ENCODE measurements around the gene ARID1B.

ARID1B gene

DNA sequence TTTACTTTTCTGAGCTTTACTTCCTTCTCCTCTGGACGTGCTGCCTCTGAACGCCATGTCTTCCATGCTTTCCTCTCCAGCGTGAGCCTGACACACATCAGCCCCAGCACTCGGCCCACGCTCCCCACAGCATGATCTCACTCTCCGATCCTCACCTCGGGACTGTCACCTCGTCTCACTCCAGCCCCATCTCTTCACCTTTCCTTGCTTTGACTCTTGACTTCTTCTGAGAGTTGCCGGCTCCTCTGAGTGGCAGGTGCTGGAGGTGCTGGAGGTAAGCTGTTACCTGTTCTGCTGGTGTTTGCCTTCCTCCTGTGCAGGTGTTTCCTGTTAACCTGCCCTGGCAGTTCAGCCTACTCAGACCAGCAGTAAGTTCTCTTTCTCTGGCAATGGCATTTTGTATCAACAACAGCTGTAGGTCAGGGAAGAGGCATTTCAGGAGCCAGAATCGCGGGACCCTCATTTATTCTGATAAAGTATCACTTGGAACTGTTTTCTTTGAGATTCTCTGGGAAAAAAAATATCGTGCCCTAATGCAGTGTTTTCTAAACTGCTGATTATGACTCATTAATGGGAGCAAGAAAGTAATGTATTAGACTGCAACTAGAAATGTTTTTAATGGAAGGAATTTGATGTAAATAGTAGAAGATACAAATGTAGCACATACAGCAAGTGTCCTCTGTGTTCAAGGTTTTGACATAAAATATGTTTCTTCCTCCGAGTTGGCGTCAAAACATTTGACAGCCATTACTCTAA is 106.5 kb downstream of the ARID1B start:
- no peak for DNase-seq
- no peaks in the 10 kb centered on the region for H3K79me1 ChIP-seq (ENCODE audit: low read length)
- H2BK5ac ChIP-seq (ENCODE audit: low read depth, low read length, poor library complexity), result no peak overlapping the region
- no peaks in the 10 kb centered on the region for H3K36me3 ChIP-seq (ENCODE audit: control insufficient read depth in 1 of 2, insufficient read depth in 2 of 2, low read length in 2 of 2)
- H2AK5ac ChIP-seq (ENCODE audit: low read length), result no peak overlapping the region
- H4K12ac ChIP-seq (ENCODE audit: low read depth, low read length), result no peak overlapping the region
- H2BK12ac ChIP-seq (ENCODE audit: low read length), result no peak overlapping the region
- no CpG with 5 or more reads among the region's 14 CpGs for WGBS (ENCODE audit: extremely low coverage, insufficient coverage, insufficient read length)
- H3K27ac ChIP-seq (ENCODE audit: low read depth, low read length), result no peak overlapping the region
- H2AFZ ChIP-seq (ENCODE audit: insufficient read depth, low read length, poor library complexity), result no peak overlapping the region
- H3K27me3 ChIP-seq (ENCODE audit: insufficient read depth, low read length), result no peaks in the 10 kb centered on the region
- H2BK120ac ChIP-seq (ENCODE audit: insufficient read depth, low read length, poor library complexity), result no peak overlapping the region
- no peak overlapping the region for H3K23ac ChIP-seq (ENCODE audit: low read length)
- no peak overlapping the region for H3K14ac ChIP-seq (ENCODE audit: low read length)
- H3K4me1 ChIP-seq (ENCODE audit: control insufficient read depth in 1 of 2, insufficient read depth in 2 of 2, low read length in 2 of 2), result peaks cover 0 to 7% of the 10 kb centered on the region in 2 experiments
- no peak overlapping the region for H3K4me2 ChIP-seq (ENCODE audit: low read length)
- no peak overlapping the region for H4K8ac ChIP-seq (ENCODE audit: low read depth, low read length)
- H3K9ac ChIP-seq (ENCODE audit: low read length), result no peak overlapping the region
- H3K79me2 ChIP-seq (ENCODE audit: control insufficient read depth, insufficient read depth, low read length, poor library complexity), result peaks cover 10% of the 10 kb centered on the region
- no peak overlapping the region for H4K91ac ChIP-seq (ENCODE audit: low read depth, low read length)
- peak overlapping the region; percentile 59 for H3K18ac ChIP-seq (ENCODE audit: low read length)
- H3K4me3 ChIP-seq (ENCODE audit: low read depth, low read length), result no peak overlapping the region
- no peak overlapping the region for H3K4ac ChIP-seq (ENCODE audit: low read depth, low read length)
- H3K9me3 ChIP-seq (ENCODE audit: insufficient read depth, low read depth, low read length), result peaks cover 2% of the 10 kb centered on the region

DNA sequence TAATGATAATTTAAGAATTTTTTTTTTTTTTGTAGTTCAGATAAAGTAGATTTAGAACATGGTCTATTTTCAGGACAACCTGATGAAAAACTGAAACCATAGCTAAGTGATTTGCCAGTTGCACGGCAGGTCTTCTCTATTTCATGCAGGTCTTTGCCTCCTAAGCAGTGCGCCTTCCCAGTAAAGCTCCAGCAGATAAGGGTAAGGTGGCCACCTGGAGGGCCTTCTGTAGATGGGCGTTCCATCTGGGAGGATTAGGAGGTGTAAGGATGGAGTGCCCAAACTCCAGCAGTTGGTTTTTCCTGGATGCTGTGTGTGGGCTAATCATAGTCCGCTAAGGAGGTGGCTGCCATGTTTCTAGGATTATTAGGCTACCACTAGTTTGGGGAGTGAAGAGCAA is 107.1 kb downstream of the ARID1B start:
- no CpG with 5 or more reads among the region's 4 CpGs for WGBS (ENCODE audit: extremely low coverage, insufficient coverage, insufficient read length)
- Histone ChIP-seq H3K9me3 (ENCODE audit: insufficient read depth, low read depth, low read length) (peaks cover 2% of the 10 kb centered on the region), H2BK5ac (ENCODE audit: low read depth, low read length, poor library complexity) (no peak overlapping the region)

DNA sequence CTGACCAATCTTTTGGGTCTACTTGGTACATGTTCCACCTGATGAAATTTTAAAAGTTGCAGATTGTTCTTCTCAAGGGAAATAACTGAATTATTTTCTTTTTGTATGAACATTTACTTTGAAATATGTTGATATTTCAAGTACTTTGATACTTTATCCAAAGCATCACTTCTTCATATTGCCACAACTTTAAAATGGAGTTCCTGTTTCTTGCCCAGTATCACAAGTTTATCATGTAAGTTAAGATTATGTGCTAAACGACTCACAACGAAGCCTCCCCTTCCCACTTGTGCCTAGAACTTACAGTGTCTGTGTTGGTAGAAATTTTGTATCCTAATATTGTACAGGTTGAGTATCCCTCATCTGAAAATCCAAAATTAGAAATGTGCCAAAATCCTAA is 108.4 kb downstream of the ARID1B start:
- no peak overlapping the region for H2AFZ ChIP-seq (ENCODE audit: insufficient read depth, low read length, poor library complexity)
- H2BK12ac ChIP-seq (ENCODE audit: low read length), result no peak overlapping the region
- DNase-seq, result no peak
- no peak overlapping the region for H2AK5ac ChIP-seq (ENCODE audit: low read length)
- H3K4me1 ChIP-seq (ENCODE audit: control insufficient read depth in 1 of 2, insufficient read depth in 2 of 2, low read length in 2 of 2), result peaks cover 0 to 2% of the 10 kb centered on the region in 2 experiments
- H3K79me1 ChIP-seq (ENCODE audit: low read length), result no peaks in the 10 kb centered on the region
- no peak overlapping the region for H3K9ac ChIP-seq (ENCODE audit: low read length)
- no peak overlapping the region for H2BK120ac ChIP-seq (ENCODE audit: insufficient read depth, low read length, poor library complexity)
- no CpG with 5 or more reads among the region's 2 CpGs for WGBS (ENCODE audit: extremely low coverage, insufficient coverage, insufficient read length)
- no peak overlapping the region for H4K12ac ChIP-seq (ENCODE audit: low read depth, low read length)
- H3K9me3 ChIP-seq (ENCODE audit: insufficient read depth, low read depth, low read length), result peaks cover 2% of the 10 kb centered on the region
- H3K36me3 ChIP-seq (ENCODE audit: control insufficient read depth in 1 of 2, insufficient read depth in 2 of 2, low read length in 2 of 2), result no peaks in the 10 kb centered on the region
- H3K4me3 ChIP-seq (ENCODE audit: low read depth, low read length), result no peak overlapping the region
- no peak overlapping the region for H3K4me2 ChIP-seq (ENCODE audit: low read length)
- H3K14ac ChIP-seq (ENCODE audit: low read length), result no peak overlapping the region
- H3K27ac ChIP-seq (ENCODE audit: low read depth, low read length), result no peak overlapping the region
- no peak overlapping the region for H2BK5ac ChIP-seq (ENCODE audit: low read depth, low read length, poor library complexity)
- H3K23ac ChIP-seq (ENCODE audit: low read length), result no peak overlapping the region
- H3K27me3 ChIP-seq (ENCODE audit: insufficient read depth, low read length), result no peaks in the 10 kb centered on the region
- H4K91ac ChIP-seq (ENCODE audit: low read depth, low read length), result no peak overlapping the region
- H3K79me2 ChIP-seq (ENCODE audit: control insufficient read depth, insufficient read depth, low read length, poor library complexity), result peaks cover 5% of the 10 kb centered on the region
- H4K8ac ChIP-seq (ENCODE audit: low read depth, low read length), result no peak overlapping the region
- H3K4ac ChIP-seq (ENCODE audit: low read depth, low read length), result no peak overlapping the region
- no peak overlapping the region for H3K18ac ChIP-seq (ENCODE audit: low read length)

More for the DNA sequence above, 107.1 kb downstream of the ARID1B start:
- Histone ChIP-seq H3K4ac (ENCODE audit: low read depth, low read length) (peak overlapping the region; percentile 39), H2BK12ac (ENCODE audit: low read length) (no peak overlapping the region), H2BK120ac (ENCODE audit: insufficient read depth, low read length, poor library complexity) (no peak overlapping the region), H3K27me3 (ENCODE audit: insufficient read depth, low read length) (no peaks in the 10 kb centered on the region), H2AFZ (ENCODE audit: insufficient read depth, low read length, poor library complexity) (no peak overlapping the region), H3K23ac (ENCODE audit: low read length) (no peak overlapping the region), H3K27ac (ENCODE audit: low read depth, low read length) (no peak overlapping the region), H4K12ac (ENCODE audit: low read depth, low read length) (no peak overlapping the region), H4K91ac (ENCODE audit: low read depth, low read length) (no peak overlapping the region), H4K8ac (ENCODE audit: low read depth, low read length) (no peak overlapping the region), H3K4me2 (ENCODE audit: low read length) (no peak overlapping the region), H3K36me3 (ENCODE audit: control insufficient read depth in 1 of 2, insufficient read depth in 2 of 2, low read length in 2 of 2) (no peaks in the 10 kb centered on the region), H3K4me1 (ENCODE audit: control insufficient read depth in 1 of 2, insufficient read depth in 2 of 2, low read length in 2 of 2) (peaks cover 0 to 4% of the 10 kb centered on the region in 2 experiments), H3K18ac (ENCODE audit: low read length) (no peak overlapping the region), H3K79me2 (ENCODE audit: control insufficient read depth, insufficient read depth, low read length, poor library complexity) (peaks cover 7% of the 10 kb centered on the region), H3K9ac (ENCODE audit: low read length) (no peak overlapping the region), H3K14ac (ENCODE audit: low read length) (no peak overlapping the region), H3K79me1 (ENCODE audit: low read length) (no peaks in the 10 kb centered on the region), H3K4me3 (ENCODE audit: low read depth, low read length) (no peak overlapping the region), H2AK5ac (ENCODE audit: low read length) (no peak overlapping the region)
- no peak for DNase-seq

- Histone ChIP-seq H3K4me3 (ENCODE audit: low read depth, low read length) (no peak overlapping the region), H2AFZ (ENCODE audit: insufficient read depth, low read length, poor library complexity) (no peak overlapping the region), H3K27ac (ENCODE audit: low read depth, low read length) (no peak overlapping the region), H4K91ac (ENCODE audit: low read depth, low read length) (no peak overlapping the region), H2AK5ac (ENCODE audit: low read length) (no peak overlapping the region), H3K4me1 (ENCODE audit: control insufficient read depth in 1 of 2, insufficient read depth in 2 of 2, low read length in 2 of 2) (peaks cover 0 to 2% of the 10 kb centered on the region in 2 experiments), H3K79me1 (ENCODE audit: low read length) (no peaks in the 10 kb centered on the region), H3K4me2 (ENCODE audit: low read length) (no peak overlapping the region), H3K36me3 (ENCODE audit: control insufficient read depth in 1 of 2, insufficient read depth in 2 of 2, low read length in 2 of 2) (no peaks in the 10 kb centered on the region), H3K79me2 (ENCODE audit: control insufficient read depth, insufficient read depth, low read length, poor library complexity) (peaks cover 5% of the 10 kb centered on the region), H3K14ac (ENCODE audit: low read length) (no peak overlapping the region), H3K9me3 (ENCODE audit: insufficient read depth, low read depth, low read length) (peaks cover 2% of the 10 kb centered on the region), H3K27me3 (ENCODE audit: insufficient read depth, low read length) (no peaks in the 10 kb centered on the region), H3K9ac (ENCODE audit: low read length) (no peak overlapping the region), H3K4ac (ENCODE audit: low read depth, low read length) (no peak overlapping the region), H2BK12ac (ENCODE audit: low read length) (no peak overlapping the region), H2BK120ac (ENCODE audit: insufficient read depth, low read length, poor library complexity) (no peak overlapping the region), H4K8ac (ENCODE audit: low read depth, low read length) (no peak overlapping the region), H2BK5ac (ENCODE audit: low read depth, low read length, poor library complexity) (no peak overlapping the region), H4K12ac (ENCODE audit: low read depth, low read length) (no peak overlapping the region), H3K23ac (ENCODE audit: low read length) (peak overlapping the region; percentile 54), H3K18ac (ENCODE audit: low read length) (no peak overlapping the region)
- WGBS (ENCODE audit: extremely low coverage, insufficient coverage, insufficient read length), result no CpG with 5 or more reads among the region's 8 CpGs
- DNase-seq, result peak in 1 of 2 donors; percentile 19
Observed at GRCh38 chr6:156886409-156886808, 109.2 kb downstream of the ARID1B start.

Measured in trophoblast cell (in vitro differentiated cells and primary cell).